Activated CD4-positive, alpha-beta memory T cell treated with anti-CD3 and anti-CD28 coated beads for 36 hours (primary cell): Measurements from ENCODE around the gene SSR1. TPM values are rescaled to one million over a fixed set of nuclear protein-coding genes. Genes with fewer than 3 reads are reported as not detected.
"Not testable (repeated sequence)": the region's sequence is repeated elsewhere in the genome, so short reads cannot be mapped to it uniquely, and the experiment has no call there.

Experiments used
- CTCF ChIA-PET: fragments of 350-600 bp; sonication (Branson Sonifier 250); formaldehyde crosslinking; loops from one replicate; lab custom pipeline; 2021; ENCODE audit warnings: antibody characterized with exemption, inconsistent platforms; lab: Charles Lee
- POLR2A ChIA-PET: fragments of 350-600 bp; sonication (Branson Sonifier 250); formaldehyde crosslinking; loops from one replicate; lab custom pipeline; 2021; ENCODE audit warnings: antibody characterized with exemption; lab: Charles Lee
- DNase-seq: peaks from one replicate; pipeline ENCODE4 v3.0.0-alpha.2; 2020
- H3K27ac Mint-ChIP-seq: one replicate; pipeline ENCODE4 v1.8.0; 2021; ENCODE audit warnings: mixed read lengths
- H3K27me3 Mint-ChIP-seq: one replicate; pipeline ENCODE4 v1.8.0; 2021; ENCODE audit warnings: mixed read lengths
- H3K36me3 Mint-ChIP-seq: one replicate; pipeline ENCODE4 v1.8.0; 2021; ENCODE audit warnings: mixed read lengths
- H3K4me1 Mint-ChIP-seq: one replicate; pipeline ENCODE4 v1.8.0; 2021; ENCODE audit warnings: low read depth, mixed read lengths
- H3K4me3 Mint-ChIP-seq: one replicate; pipeline ENCODE4 v1.8.0; 2021; ENCODE audit warnings: mild to moderate bottlenecking, mixed read lengths
- H3K9me3 Mint-ChIP-seq: one replicate; pipeline ENCODE4 v1.8.0; 2021; ENCODE audit warnings: mixed read lengths
- intact Hi-C: fragments of 100-400 bp; cut with micrococcal nuclease; formaldehyde crosslinking; loops from one replicate; pipeline ENCODE4 v1.15.1; 2023
- total RNA-seq, 2 experiments: library from RNA; stranded (reverse); gene quantifications; one replicate each; pipeline ENCODE4 v1.2.3, GENCODE V29; 2021

Gene SSR1
- total RNA-seq, 2 experiments from 2014 or later: 156 to 164 TPM

GRCh38 chr6:7335519-7335918, 22.5 kb upstream of the SSR1 start:
- Mint-ChIP-seq H3K9me3 (no peaks in the 10 kb centered on the region), H3K4me3 (no peak overlapping the region), H3K36me3 (no peaks in the 10 kb centered on the region), H3K27me3 (no peaks in the 10 kb centered on the region), H3K4me1 (no peaks in the 10 kb centered on the region), H3K27ac (no peak overlapping the region)
- intact Hi-C loops: no loop called here
- CTCF ChIA-PET: no interaction called here
- no peak for DNase-seq
- POLR2A ChIA-PET: no interaction called here

- H3K27me3 Mint-ChIP-seq: no peaks in the 10 kb centered on the region
- H3K36me3 Mint-ChIP-seq: no peaks in the 10 kb centered on the region
- ChIA-PET POLR2A (interaction anchor here (0.7 kb wide), 1 partner anchor 49 kb away, joined by 3 read pairs; no protein-coding TSS in a partner anchor), CTCF (no interaction called here)
- intact Hi-C loops: no loop called here
- no peak overlapping the region for H3K4me3 Mint-ChIP-seq
- no peak overlapping the region for H3K27ac Mint-ChIP-seq
- no peaks in the 10 kb centered on the region for H3K4me1 Mint-ChIP-seq
- no peak for DNase-seq
- no peaks in the 10 kb centered on the region for H3K9me3 Mint-ChIP-seq
Measured at GRCh38 chr6:7334685-7335084, 21.7 kb upstream of the SSR1 start.

GRCh38 chr6:7332090-7332745, 19.2 kb upstream of the SSR1 start:
- CTCF ChIA-PET: no interaction called here
- intact Hi-C loops: no loop called here
- Mint-ChIP-seq H3K27ac (no peak overlapping the region), H3K4me3 (no peak overlapping the region), H3K4me1 (no peaks in the 10 kb centered on the region), H3K36me3 (no peaks in the 10 kb centered on the region), H3K9me3 (no peaks in the 10 kb centered on the region), H3K27me3 (peaks cover 2% of the 10 kb centered on the region)
- DNase-seq: no peak
- POLR2A ChIA-PET: no interaction called here

GRCh38 chr6:7331452-7331851, 18.5 kb upstream of the SSR1 start:
- Mint-ChIP-seq H3K4me1 (no peaks in the 10 kb centered on the region), H3K36me3 (no peaks in the 10 kb centered on the region), H3K9me3 (no peaks in the 10 kb centered on the region), H3K27ac (no peak overlapping the region), H3K27me3 (peaks cover 2% of the 10 kb centered on the region), H3K4me3 (no peak overlapping the region)
- POLR2A ChIA-PET: no interaction called here
- intact Hi-C loops: no loop called here
- CTCF ChIA-PET: interaction anchor here (0.6 kb wide), 1 partner anchor 566 kb away, joined by 3 read pairs; no protein-coding TSS in a partner anchor
- no peak for DNase-seq

- Mint-ChIP-seq H3K27me3 (peaks cover 4% of the 10 kb centered on the region), H3K4me1 (no peaks in the 10 kb centered on the region), H3K4me3 (no peak overlapping the region), H3K27ac (no peak overlapping the region), H3K36me3 (peaks cover 2% of the 10 kb centered on the region), H3K9me3 (no peaks in the 10 kb centered on the region)
- ChIA-PET POLR2A (interaction anchor here (0.9 kb wide), 1 partner anchor 62 kb away, joined by 4 read pairs; the partner anchor contains the start of genes CAGE1 and RIOK1), CTCF (no interaction called here)
- intact Hi-C loops: no loop called here
- no peak for DNase-seq
Measured at GRCh38 chr6:7328243-7328642, 15.2 kb upstream of the SSR1 start.

- no peaks in the 10 kb centered on the region for H3K4me1 Mint-ChIP-seq
- ChIA-PET CTCF (no interaction called here), POLR2A (no interaction called here)
- H3K27ac Mint-ChIP-seq: no peak overlapping the region
- intact Hi-C loops: no loop called here
- H3K9me3 Mint-ChIP-seq: no peaks in the 10 kb centered on the region
- H3K27me3 Mint-ChIP-seq: peaks cover 4% of the 10 kb centered on the region
- no peak for DNase-seq
- H3K4me3 Mint-ChIP-seq: no peak overlapping the region
- peaks cover 2% of the 10 kb centered on the region for H3K36me3 Mint-ChIP-seq
Measured at GRCh38 chr6:7325750-7326149, 12.8 kb upstream of the SSR1 start.

- ChIA-PET CTCF (interaction anchor here (0.6 to 1.1 kb wide), 3 partner anchors 9 to 14 kb away, joined by 3 to 4 read pairs (median 4); partner anchors contain the start of gene SSR1), POLR2A (interaction anchor here (1.0 kb wide), 1 partner anchor 11 kb away, joined by 3 read pairs; no protein-coding TSS in a partner anchor)
- peaks cover 2% of the 10 kb centered on the region for H3K36me3 Mint-ChIP-seq
- H3K27ac Mint-ChIP-seq: no peak overlapping the region
- H3K27me3 Mint-ChIP-seq: peaks cover 4% of the 10 kb centered on the region
- H3K4me1 Mint-ChIP-seq: no peaks in the 10 kb centered on the region
- intact Hi-C loops: no loop called here
- no peaks in the 10 kb centered on the region for H3K9me3 Mint-ChIP-seq
- no peak for DNase-seq
- H3K4me3 Mint-ChIP-seq: no peak overlapping the region
Measured at GRCh38 chr6:7324520-7324919, 11.5 kb upstream of the SSR1 start.

GRCh38 chr6:7323074-7323473, 10.1 kb upstream of the SSR1 start:
- CTCF ChIA-PET: no interaction called here
- Mint-ChIP-seq H3K36me3 (peaks cover 2% of the 10 kb centered on the region), H3K27ac (no peak overlapping the region), H3K9me3 (no peaks in the 10 kb centered on the region), H3K4me1 (no peaks in the 10 kb centered on the region), H3K4me3 (no peak overlapping the region), H3K27me3 (peaks cover 3% of the 10 kb centered on the region)
- POLR2A ChIA-PET: no interaction called here
- intact Hi-C loops: no loop called here
- DNase-seq: no peak

GRCh38 chr6:7321866-7322265, 8.9 kb upstream of the SSR1 start:
- H3K27me3 Mint-ChIP-seq, DNase-seq, POLR2A ChIA-PET, CTCF ChIA-PET, H3K4me3 Mint-ChIP-seq, H3K36me3 Mint-ChIP-seq, H3K4me1 Mint-ChIP-seq, H3K27ac Mint-ChIP-seq, H3K9me3 Mint-ChIP-seq, intact Hi-C loops: not testable (repeated sequence)

GRCh38 chr6:7319406-7319805, 6.4 kb upstream of the SSR1 start:
- H3K4me3 Mint-ChIP-seq, POLR2A ChIA-PET, H3K36me3 Mint-ChIP-seq, H3K27me3 Mint-ChIP-seq, H3K27ac Mint-ChIP-seq, DNase-seq, H3K4me1 Mint-ChIP-seq, H3K9me3 Mint-ChIP-seq, CTCF ChIA-PET, intact Hi-C loops: not testable (repeated sequence)

- Mint-ChIP-seq H3K27ac (no peak overlapping the region), H3K9me3 (no peaks in the 10 kb centered on the region), H3K27me3 (peaks cover 1% of the 10 kb centered on the region), H3K36me3 (no peaks in the 10 kb centered on the region), H3K4me3 (no peak overlapping the region), H3K4me1 (peaks cover 11% of the 10 kb centered on the region)
- ChIA-PET CTCF (no interaction called here), POLR2A (no interaction called here)
- DNase-seq: no peak
- intact Hi-C loops: no loop called here
Measured at GRCh38 chr6:7317538-7317937, 4.5 kb upstream of the SSR1 start.

- ChIA-PET POLR2A (interaction anchor here (1.9 kb wide), 1 partner anchor 73 kb away, joined by 5 read pairs; the partner anchor contains the start of genes CAGE1 and RIOK1), CTCF (interaction anchor here (2.1 kb wide), 1 partner anchor 41 kb away, joined by 8 read pairs; no protein-coding TSS in a partner anchor)
- H3K27ac Mint-ChIP-seq: no peak overlapping the region
- H3K27me3 Mint-ChIP-seq: peaks cover 1% of the 10 kb centered on the region
- H3K4me1 Mint-ChIP-seq: peaks cover 14% of the 10 kb centered on the region
- no peaks in the 10 kb centered on the region for H3K9me3 Mint-ChIP-seq
- intact Hi-C loops: no loop called here
- no peak for DNase-seq
- H3K4me3 Mint-ChIP-seq: no peak overlapping the region
- peaks cover 5% of the 10 kb centered on the region for H3K36me3 Mint-ChIP-seq
Measured at GRCh38 chr6:7316658-7317533, 3.9 kb upstream of the SSR1 start.
